Calu3 (cell line): ENCODE data around the gene IL17B. TPM values are rescaled to one million over a fixed set of nuclear protein-coding genes. Genes with fewer than 3 reads are reported as not detected.

Experiments
- BruUV-seq: library from RNA; stranded (reverse); fragments of 400-500 nt; replicated peaks from 2 replicates; lab custom pipeline; 2021; lab: Mats Ljungman, UMichigan
- CTCF ChIA-PET: fragments of 300-600 bp; sonication (Branson Sonifier 250); formaldehyde crosslinking; loops from one replicate; lab custom pipeline; 2022; ENCODE audit warnings: antibody characterized with exemption; lab: Charles Lee
- DNase-seq: peaks from one replicate; pipeline ENCODE4 v3.0.0; 2022
- H3K27ac Mint-ChIP-seq: one replicate; pipeline ENCODE4 v1.8.0; 2022; ENCODE audit warnings: mixed read lengths; ENCODE audit not compliant: unreplicated experiment
- H3K27me3 Mint-ChIP-seq: one replicate; pipeline ENCODE4 v1.8.0; 2022; ENCODE audit warnings: mixed read lengths; ENCODE audit not compliant: unreplicated experiment
- H3K36me3 Mint-ChIP-seq: one replicate; pipeline ENCODE4 v1.8.0; 2022; ENCODE audit warnings: mild to moderate bottlenecking, moderate library complexity, mixed read lengths; ENCODE audit not compliant: insufficient read depth, unreplicated experiment
- H3K4me1 Mint-ChIP-seq: one replicate; pipeline ENCODE4 v1.8.0; 2022; ENCODE audit warnings: mild to moderate bottlenecking, low read depth, mixed read lengths; ENCODE audit not compliant: unreplicated experiment
- H3K4me3 Mint-ChIP-seq: one replicate; pipeline ENCODE4 v1.8.0; 2022; ENCODE audit warnings: mild to moderate bottlenecking, low read depth, moderate library complexity, mixed read lengths; ENCODE audit not compliant: unreplicated experiment
- H3K9me3 Mint-ChIP-seq: one replicate; pipeline ENCODE4 v1.8.0; 2022; ENCODE audit warnings: low read depth, mixed read lengths; ENCODE audit not compliant: unreplicated experiment
- CTCF ChIP-seq: fragments of 200-600 bp; IDR thresholded peaks from one replicate; pipeline ENCODE4 v1.8.0; 2022; ENCODE audit warnings: antibody characterized with exemption; ENCODE audit not compliant: unreplicated experiment
- intact Hi-C: fragments of 100-400 bp; cut with micrococcal nuclease; formaldehyde crosslinking; loops from one replicate; pipeline ENCODE4 v1.10.0; 2022; ENCODE audit not compliant: unreplicated experiment
- total RNA-seq: library from RNA; stranded (reverse); gene quantifications from 2 replicates; pipeline ENCODE4 v1.2.3, GENCODE V29; 2022

Gene IL17B
- total RNA-seq, 1 experiment from 2014 or later = not detected

DNA sequence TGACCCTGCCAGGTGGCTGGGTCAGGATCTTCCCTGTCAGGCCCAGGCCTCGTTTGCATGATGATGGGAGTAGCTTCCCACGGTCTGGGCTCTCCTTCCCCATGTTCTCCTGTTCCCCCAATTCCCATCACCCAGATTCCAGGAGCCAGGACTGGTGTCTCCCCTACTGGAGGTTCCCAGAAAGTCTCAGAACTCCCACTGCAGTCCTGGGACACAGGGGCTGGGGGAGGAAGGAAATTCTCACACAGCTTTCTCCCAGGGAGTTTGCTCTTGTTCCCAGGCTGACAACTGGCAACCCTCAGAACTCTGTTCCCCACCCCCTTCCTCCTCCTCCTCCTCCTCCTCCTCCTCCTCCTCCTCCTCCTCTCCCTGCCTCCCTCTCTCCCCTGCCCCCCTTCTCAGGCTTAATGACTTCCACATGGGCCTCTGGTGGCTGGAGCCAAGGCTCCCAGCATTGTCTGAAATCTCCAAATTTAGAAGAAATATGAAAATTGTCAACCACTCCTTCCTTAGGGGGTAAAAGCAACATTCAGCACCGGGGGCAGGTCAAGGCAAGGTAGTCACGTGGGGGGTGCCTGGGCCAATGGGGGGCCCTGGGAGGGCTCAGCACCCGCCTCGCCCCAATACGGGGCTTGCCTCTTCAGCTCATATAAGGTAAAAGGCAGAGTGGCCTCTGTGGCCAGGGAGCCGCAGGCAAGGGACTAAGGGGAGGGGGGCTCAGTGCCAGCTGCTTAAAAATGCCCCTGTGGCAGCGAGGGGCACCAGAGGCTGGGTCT lies 27.3 kb upstream of the IL17B start:
- no peak for DNase-seq
- no peak for TF ChIP-seq CTCF
- Mint-ChIP-seq H3K36me3 (no peaks in the 10 kb centered on the region), H3K4me1 (peaks cover 14% of the 10 kb centered on the region), H3K27me3 (peaks cover 29% of the 10 kb centered on the region), H3K27ac (no peak overlapping the region), H3K9me3 (no peaks in the 10 kb centered on the region), H3K4me3 (no peak overlapping the region)
- CTCF ChIA-PET = interaction anchor here (0.6 kb wide), 2 partner anchors 13 to 64 kb away, joined by 3 to 5 read pairs; no protein-coding TSS in a partner anchor
- BruUV-seq = no TSS peak
- intact Hi-C loops = no loop called here

DNA sequence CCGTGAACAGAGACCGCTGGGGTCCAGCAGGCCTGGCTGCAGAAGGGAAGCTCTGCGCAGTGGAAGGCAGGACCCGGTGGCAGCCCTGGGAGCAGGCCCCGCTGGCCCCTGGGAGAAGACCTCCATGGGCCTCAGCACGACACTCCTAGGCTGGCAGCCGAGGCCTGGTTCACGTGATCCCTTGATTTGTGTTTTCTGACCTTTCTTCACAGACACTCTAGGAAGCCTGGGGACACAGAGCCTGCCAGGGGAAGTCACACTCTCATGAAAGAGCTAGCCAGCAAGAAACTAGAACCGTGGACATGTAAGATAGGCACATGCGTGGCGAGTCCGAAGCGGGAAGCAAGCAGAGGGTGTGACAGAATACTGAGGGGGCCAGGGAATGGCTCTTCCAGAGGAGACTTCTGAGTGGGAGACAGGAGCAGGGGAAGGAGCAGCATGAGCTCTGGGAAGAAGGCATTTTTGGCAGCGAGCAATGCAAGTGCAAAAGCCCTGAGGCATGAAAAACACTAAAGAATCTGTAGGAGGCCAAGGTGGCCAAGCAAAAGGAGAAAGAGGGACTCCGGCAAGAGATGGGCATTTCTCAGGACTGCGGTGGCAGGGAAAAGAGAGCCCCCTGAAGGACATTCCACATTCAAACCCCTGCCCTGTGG lies 26.6 kb upstream of the IL17B start:
- Mint-ChIP-seq H3K36me3 (no peaks in the 10 kb centered on the region), H3K4me1 (peaks cover 14% of the 10 kb centered on the region), H3K27ac (no peak overlapping the region), H3K9me3 (no peaks in the 10 kb centered on the region), H3K27me3 (peaks cover 29% of the 10 kb centered on the region), H3K4me3 (no peak overlapping the region)
- CTCF ChIA-PET = interaction anchor here (0.6 kb wide), 2 partner anchors 14 to 64 kb away, joined by 3 to 5 read pairs; no protein-coding TSS in a partner anchor
- intact Hi-C loops = no loop called here
- no peak for DNase-seq
- no TSS peak for BruUV-seq
- TF ChIP-seq CTCF = no peak

DNA sequence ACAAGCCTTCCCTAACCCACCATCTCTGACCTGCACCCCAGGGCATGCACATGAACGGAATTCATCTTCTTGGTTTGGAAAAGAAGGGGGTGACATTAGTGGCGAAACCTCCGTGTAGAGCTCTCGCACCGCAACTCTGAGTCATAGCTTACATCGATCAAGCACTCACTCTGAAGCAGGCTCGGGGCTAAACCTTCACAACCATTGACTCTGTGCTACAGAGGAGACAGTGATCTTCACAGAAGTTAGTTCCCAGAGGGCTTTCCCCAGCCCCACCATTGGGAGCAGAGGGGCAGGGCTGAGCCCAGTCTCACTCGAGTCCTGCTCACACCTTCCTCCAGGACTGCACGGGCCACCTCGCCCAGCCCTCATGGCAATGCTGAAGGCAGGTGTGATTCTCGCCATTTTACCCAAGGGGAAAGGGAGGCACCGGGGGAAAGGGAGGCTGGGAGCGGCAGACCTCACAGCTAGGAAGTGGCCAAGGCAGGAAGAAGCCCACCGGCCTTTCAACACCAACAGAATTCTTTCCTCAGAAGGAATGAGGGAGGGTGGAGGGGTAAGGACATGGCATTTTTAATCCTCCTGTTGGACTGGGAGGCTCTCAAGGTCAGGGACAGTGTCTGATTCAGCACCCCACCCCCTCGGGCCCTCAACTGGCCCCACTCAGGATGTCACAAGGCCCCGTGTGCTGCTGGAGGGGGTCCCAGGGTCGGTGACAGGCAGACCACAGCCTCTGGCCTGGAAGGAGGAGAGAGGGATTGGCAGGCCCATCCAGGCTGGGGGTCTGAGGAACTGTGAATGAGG lies 25.9 kb upstream of the IL17B start:
- intact Hi-C loops = no loop called here
- H3K9me3 Mint-ChIP-seq = no peaks in the 10 kb centered on the region
- CTCF ChIA-PET = interaction anchor here (1.0 to 1.1 kb wide), 3 partner anchors 8 to 140 kb away, joined by 3 to 5 read pairs (median 3); no protein-coding TSS in a partner anchor
- no peak for TF ChIP-seq CTCF
- BruUV-seq = no TSS peak
- peak; percentile 50 for DNase-seq
- H3K4me1 Mint-ChIP-seq = peaks cover 14% of the 10 kb centered on the region
- H3K36me3 Mint-ChIP-seq = no peaks in the 10 kb centered on the region
- H3K27ac Mint-ChIP-seq = no peak overlapping the region
- peak overlapping the region; percentile 40 for H3K4me3 Mint-ChIP-seq
- peaks cover 29% of the 10 kb centered on the region for H3K27me3 Mint-ChIP-seq
